Ecto neural progenitor cell (in vitro differentiated cells): Measurements from ENCODE around the gene SCN4A.

Experiments used
- DNase-seq: peaks from one replicate; pipeline ENCODE4 v3.0.0-alpha.2; 2018; ENCODE audit warnings: low spot score

Gene SCN4A

DNA sequence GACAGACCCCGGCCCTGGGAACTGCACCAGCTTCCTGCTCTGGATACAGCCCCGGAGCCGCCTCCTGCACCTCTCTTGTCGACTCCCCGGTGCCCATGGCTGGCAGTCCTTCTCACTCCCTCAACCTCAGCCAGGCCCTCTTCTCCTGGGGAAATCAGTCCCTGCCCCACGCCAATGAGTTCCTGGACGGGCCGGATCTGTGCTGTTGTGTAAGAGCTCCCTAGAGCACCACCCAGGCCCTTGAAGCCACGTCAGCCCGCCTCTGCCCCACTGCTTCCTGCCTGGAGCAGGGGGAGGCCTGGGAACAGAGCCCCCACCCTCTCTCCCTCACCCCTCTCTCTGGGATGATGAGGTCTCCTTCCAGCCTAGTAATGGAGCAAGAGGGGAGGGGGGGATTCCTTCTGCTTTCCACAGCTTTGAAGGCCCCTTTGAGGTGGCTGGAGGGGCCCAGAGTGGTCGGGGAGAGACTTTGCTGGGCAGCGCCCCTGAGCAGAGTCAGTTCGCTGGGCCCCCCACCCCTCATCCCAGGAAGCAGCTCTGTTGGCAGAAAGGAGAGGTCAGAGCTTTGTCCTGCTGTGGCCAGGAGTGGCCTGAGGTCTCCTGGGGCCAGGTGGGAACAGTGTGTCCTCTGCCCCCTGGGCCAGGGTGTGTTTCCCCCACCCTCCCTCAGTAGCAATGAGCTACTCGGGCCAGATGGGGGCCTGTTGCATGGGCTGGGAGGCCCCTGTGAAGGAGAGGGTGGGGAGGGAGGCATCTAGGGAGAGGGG lies 29.2 kb upstream of the SCN4A start:
- DNase-seq, result no peak

DNA sequence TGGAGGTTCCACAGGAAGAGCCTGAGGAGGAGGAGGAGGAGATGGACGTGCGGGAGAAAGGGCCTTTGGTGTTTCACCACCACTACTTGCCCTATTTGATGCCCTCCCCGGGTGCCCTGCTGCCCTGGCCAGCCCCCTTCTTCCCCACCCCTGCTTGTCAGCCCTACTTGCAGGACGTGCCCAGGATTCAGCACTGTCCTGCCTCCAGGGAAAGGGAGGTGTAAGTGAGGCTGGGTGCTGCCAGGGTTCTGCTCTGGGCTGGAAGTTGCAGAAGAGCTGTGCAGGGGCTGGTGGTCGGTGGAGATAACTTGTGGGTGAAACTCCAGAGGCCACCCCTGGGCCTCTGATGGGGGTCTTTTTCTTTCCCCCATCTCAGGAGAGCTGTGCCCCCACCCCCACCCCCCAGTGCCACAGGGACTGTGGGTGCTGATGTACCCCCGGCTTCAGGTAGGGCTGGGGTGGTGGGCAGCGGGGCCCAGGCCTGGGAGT lies 28.4 kb upstream of the SCN4A start:
- no peak for DNase-seq

DNA sequence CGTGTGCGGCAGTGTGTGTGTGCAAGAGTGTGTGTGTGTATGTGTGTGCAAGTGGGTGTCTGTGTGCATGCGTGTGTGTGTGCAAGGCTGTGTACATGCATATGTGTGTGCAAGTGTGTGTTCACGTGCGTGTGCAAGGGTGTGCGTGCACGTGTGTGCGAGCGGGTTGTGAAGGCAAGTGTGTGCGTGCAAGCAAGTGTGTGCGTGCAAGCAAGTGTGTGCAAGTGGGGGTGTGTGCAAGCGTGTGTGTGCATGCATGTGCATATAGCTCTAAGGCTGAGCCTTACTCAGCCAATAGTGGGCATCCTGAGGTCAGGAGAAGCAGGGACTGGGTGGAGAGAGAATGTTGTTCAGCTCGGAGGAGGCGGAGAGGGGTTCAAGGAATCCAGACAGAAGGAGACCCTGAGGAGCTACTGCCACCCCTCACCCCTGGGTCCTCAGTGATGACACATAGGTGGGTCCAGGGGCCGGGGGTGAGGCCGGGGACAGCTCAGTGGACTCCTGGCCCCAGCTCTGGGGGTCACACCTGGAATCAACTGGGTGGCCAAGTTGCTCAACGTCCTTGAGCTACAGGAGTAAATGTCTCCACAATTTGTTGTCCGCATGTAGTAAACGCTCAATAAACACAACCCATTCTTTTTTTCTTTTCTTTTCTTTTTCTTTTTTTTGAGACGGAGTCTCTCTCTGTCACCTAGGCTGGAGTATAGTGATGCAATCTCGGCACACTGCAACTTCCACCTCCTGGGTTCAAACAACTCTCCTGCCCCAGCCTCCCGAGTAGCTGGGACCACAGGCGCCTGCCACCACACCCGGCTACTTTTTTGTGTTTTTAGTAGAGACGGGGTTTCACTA lies 27.2 kb upstream of the SCN4A start:
- DNase-seq, result no peak

DNA sequence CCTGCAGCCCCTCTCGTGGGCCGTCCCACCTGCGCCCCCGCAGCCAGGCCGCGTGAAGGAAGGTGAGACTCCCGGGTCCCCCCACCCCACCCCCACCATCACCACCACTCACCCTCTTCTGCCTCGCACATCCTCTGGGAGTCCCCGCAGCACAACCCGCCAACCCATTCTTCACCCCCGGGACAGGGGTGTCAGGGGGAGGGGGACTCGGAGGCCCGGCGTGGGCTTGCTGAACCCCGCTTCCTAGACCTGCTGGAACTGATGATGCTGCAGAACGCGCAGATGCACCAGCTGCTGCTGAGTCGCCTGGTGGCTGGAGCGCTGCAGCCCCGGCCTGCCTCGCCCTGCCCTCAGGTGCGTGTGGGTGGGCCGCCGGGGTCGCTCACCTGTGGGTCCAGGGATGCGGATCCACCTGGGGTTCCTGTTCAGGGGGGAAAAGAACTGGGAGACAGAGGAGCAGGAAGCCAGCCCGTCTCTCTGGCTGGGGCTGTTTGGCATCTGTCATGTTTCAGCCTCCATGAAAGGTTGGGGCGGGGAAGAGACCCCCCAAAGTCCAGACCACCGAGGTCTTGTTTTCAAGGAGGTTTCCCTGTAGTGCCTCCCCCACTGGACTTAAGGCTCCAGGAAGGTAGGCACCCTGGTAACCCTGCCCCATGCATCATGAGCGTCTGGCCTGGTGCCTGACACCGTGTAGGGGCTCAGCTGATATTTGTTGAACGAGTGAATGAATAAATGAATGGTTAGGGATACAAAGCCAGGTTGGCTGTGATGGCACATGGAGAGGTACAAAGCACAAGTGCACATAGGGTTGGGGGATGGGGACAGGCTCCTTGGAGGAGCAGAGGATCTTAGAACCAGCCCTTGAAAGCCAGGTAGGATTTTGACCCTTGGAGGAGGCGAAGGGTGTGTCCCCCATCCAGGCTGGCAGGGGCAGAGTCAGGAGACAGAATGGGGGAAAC lies 26.3 kb upstream of the SCN4A start:
- no peak for DNase-seq

DNA sequence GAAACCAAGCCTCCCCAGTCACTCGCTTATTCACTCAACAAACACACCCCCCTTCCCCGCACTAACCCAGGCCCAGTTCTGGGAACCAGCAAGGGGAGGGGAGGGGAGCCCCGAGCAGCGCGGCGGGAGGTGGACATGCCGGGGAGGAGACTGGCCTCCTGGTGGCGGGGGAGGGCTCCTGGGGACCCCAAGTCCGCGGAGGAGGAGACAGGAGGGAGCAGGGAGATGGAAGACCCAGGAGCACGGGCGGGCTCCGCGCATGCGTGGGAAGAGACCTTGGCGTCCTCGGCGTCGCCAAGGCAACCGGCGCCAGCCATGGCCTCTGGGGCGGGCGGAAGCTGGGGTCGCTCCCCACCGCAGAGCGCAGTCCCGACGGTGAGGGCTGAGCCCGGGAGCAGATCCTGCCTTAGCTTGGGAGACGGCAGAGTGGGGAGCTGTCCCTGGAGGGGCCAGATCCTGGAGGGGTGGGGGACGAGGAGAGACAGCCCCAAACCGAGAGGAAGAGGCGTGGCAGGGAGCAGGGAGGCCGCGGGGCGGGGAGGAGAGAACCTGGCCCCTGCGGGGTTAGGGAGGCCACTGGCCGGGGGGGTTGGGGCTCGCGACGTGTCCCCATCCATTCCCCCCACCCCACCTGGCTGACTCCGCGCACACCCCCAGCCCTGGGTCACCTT lies 25.5 kb upstream of the SCN4A start, which contains the start of gene PRR29:
Gene PRR29 (plus strand): TSS at position 302 of the 671 bp plus-strand sequence. CDS start 14 bp downstream, at position 316.
- DNase-seq, result peak; percentile 92

DNA sequence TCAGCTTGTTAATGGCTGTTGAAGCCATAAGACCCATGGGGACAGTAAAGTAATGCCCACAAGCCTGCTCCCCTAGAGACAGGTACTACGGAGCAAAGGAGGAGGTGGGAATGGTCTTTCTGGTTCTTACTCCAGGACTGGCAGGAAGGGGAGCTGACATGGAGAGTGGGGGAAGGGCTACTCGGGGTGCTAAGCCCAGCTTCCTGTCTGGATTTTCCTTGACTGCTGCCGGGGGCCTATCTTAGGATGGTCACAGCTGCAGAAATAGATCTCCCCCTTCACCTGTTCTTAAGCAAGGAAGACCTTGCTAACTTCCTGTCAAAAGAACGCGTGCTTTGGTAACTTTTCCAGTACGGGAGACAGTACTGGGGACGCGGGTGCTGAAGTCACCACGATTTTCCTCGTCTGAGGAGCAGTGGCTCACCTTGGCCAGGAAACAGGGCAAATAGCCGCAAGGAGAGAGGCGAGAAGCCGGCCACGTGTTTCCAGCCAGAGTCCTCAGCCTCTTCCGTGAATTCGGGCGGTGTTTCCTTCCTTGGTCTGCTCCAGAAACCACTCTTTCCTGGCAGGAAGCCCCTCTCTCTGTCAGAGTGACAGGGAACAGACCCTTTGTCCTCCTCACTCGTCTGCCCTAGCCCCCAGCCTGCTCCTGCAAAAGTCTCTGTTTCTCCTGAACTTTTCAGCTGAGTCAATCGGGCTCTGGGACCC lies 24.8 kb upstream of the SCN4A start:
- no peak for DNase-seq

DNA sequence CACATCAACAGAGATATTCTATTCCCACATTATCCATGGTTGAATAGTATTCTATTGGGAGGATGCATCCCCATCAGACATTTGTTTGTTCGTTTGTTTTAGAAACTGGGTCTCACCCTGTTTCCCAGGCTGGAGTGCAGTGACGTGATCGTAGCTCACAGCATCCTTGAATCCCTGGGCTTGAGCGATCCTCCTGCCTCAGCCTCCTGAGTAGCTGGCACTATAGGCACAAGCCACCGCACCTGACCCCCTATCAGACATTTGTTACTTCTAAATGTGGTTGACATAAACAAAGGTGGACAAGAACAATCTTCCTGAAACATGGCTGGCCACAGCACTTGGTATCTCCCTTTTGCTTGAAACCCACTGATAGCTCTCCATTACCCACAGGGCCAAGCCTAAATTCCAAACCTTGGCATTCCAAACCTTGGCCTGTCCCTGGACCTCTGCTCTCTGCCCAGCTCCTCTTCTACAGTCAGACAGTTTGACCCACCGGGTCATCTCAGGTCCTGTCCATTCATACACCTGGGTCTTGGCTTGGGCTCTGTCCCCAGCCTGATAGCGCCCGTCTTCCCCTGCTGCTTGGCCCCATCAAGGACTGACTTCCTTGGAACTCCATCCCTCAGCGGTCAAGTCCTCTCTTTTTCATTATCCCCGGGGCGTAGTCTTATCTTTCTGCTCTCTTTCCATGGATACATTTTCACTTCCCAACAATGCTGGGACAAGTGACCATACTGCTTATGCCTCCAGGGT lies 23.9 kb upstream of the SCN4A start:
- DNase-seq, result peak; percentile 15

DNA sequence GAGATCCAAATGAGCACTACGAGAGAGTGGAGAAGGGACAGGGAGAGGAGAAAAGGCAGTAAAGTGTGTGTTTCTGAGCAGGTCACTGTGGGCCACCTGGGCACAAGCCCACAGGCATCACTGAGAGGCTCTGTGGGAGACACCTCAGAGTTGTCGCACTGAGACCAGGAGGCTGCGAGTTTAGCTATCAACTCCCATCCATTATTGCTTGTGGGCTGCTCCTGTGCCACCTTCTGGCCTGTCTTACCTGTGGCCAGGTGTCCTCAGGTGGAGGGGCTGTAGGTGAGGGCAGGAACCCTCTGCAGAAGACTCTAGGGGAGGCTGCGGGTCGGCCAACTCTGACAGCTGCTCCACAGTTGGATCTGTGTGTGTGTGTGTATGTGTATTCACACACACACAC lies 22.9 kb upstream of the SCN4A start:
- DNase-seq, result peak; percentile 42

DNA sequence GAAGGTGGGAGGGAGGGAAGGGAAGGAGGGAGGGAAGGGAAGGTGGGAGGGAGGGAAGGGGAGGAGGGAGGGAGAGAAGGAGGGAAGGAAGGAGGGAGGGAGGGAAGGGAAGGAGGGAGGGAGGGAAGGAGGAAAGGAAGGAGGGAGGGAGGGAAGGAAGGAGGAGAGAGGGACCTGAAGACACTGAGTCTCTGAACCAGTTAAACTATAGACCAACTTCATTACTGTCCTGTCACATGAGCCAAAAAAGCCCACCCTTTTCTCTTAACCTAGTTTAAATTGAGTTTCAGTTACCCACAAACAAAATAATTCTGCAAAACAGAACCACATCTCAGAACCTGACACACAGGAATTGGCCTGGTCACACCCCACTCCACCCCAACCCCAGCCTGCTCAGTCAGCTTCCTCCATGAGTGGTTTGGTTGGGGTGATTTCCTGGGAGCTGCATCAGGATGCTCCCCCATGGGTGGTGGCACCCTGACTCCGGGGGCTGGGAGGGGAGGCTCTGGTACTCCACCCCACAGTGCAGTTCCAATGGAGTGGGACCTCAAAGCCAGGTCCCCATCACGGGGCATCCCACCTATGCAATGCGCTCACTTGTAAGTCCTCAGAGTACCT lies 20.8 kb upstream of the SCN4A start:
- peak; percentile 39 for DNase-seq

DNA sequence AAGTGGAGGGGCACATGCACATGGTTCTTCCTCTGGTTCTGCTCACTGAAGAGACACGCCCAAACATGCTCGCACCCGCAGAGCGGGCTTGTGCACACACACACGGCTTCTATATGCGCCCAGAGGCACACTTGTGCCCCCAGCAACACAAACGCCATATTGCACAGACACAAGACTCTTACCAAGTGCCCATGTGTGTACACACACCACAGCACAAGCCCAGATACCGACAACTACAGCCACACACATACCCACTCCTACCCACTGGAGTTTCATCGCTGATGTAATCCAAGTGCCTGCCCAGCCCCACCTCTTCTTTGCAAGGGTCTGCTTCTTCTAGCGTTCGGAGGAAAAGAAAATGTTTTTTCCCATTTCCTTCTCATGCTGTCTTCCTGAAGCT lies 18.9 kb upstream of the SCN4A start:
- no peak for DNase-seq

DNA sequence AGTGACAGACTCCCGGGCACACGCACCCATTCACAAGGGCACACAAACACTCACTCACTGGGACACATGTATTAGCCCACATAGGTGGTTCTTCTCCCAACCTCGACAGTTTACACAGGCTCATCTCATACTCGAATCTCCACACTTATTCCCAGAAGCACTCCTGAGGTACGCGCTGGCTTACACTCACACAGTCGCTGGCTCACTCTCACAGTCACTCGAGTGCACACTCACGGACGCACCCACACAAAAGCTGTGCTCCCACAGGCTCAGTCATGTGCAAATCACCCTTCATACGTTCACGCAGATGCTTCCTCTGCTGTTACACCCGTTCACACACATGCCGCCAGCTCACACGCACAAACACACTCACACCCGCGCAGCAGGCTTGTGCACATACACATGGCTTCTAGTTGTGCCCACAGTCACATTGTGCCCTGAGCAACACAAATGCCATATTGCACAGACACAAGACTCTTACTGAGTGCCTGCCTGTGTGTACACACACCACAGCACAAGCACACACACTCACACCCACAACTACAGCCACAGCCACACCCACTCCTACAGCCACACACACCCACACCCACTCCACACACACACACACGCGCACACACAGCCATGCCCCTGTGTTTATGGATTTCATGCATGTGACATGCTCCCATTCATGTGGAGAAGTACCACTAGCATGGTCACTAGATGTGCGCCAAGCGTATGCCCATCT lies 17.1 kb upstream of the SCN4A start:
- peak; percentile 50 for DNase-seq

DNA sequence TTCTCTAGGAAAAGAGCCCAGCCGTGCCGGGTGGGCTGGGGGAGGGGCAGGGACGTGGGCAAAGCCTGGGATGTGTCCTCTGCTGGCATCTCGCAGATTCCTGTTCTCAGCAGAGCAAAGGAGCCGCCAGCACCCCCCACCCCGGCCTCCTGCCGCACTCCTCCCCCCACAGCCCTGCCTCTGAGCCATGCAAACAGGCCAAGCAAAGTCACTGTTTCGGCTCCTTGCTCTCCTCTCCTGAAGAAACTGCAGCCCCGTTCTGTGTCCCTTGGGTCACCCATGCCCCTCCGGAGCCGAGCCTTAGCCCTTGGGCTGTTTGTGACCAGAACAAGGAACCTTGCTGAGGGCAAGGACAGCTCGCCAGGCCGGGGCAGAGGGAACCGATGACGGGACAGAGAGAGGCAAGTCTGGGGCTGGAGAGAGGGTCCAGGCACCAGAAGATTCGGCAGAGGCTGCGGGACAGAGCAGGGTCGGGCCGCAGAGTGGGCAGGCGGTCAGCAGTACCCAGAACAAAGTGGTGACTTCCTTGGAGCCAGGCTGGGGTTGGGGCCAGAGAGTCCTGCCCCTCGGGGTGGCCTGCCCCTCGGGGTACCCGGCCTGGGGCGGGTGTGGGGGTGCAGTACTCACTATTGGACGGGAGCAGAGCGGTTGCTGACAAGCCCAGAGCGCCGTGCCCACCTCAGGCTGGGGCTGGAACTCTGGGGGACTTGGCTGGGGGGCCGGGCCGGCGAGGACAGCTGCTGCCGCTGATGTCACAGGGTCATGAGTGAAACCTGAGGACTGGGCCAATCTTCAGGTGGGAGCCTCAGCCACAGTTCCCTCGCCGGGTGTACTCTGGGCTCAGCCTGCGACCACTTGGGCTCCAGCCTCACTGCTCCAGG lies 16.3 kb upstream of the SCN4A start:
- DNase-seq, result peak; percentile 57

DNA sequence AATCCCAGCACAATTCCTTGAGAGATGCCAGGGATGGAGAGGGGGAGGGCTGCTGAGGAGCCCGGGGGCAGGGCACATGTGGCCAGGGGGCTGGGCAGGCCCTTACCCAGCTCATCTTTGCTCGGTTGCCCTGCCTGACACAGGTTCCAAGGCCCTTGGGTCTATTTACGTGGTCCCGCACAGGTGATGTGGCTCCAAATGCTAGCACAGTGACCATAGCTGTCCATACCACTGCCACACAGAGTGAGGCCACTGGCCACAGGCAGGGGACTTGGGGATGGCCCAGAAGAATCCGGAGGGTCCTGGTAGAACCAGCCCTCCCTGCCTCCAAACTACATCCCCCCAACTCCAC lies 15.4 kb upstream of the SCN4A start:
- no peak for DNase-seq

DNA sequence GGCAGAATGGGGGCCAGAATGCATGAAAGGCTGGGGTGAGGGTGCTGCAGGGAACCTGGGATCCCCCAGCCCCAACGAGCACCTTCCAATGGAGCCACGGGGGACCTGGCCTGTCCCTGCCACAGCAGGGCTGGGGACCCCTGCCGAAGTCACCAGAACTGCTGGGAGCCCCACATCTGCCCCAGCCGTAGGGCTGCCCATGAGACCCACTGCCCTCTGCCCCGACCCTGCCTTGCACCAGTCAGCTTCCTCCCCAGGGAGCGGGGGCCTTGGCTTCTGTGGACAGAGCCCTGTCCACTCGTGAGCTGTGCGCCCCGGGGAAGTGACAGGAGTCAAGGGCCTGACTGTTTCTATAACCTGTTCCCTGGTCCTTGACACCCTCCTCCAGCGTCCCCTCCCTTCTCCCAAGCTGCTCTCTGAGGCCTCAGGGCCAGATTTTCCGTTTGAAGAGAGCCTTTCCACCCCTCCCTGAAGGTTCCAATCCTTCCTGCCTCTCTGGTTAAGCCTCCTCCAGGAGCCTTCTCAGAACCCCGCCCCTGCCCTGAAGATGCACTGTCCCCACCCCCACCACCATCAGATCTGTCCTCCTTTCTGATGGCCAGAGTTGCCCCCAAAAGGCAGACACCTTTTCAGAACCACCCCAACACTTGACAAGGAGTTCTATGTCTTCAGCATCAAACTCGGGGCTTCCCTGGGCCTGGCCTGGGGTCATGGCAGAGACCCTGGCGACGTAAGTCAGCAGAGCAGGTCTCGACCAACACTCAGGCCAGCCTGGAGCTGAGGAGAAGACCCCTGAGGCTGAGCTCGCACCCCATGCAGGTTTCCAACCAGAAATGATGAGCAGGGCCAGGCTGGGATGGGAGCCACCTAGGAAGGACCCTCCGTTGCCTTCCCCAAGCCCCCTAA lies 14.8 kb upstream of the SCN4A start:
- no peak for DNase-seq

DNA sequence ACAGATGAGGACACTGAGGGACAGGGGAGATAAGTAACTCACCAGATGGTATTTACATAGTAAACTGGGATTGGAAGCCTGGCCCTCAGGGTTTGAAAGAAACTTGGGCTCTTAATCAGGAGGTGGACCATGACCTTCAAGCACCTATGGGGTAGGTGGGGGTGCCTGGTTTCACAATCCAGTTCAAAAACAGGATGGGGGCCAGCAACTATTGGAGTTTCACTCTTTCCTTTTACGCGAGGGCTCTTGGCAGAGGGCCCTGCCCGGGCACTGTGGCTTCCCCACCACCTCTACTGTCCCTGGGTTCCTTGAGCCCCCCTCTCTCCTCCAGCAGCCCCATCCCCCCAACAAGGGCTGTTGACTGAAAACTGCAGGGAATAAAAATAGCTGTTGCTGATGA lies 14.1 kb upstream of the SCN4A start:
- no peak for DNase-seq

DNA sequence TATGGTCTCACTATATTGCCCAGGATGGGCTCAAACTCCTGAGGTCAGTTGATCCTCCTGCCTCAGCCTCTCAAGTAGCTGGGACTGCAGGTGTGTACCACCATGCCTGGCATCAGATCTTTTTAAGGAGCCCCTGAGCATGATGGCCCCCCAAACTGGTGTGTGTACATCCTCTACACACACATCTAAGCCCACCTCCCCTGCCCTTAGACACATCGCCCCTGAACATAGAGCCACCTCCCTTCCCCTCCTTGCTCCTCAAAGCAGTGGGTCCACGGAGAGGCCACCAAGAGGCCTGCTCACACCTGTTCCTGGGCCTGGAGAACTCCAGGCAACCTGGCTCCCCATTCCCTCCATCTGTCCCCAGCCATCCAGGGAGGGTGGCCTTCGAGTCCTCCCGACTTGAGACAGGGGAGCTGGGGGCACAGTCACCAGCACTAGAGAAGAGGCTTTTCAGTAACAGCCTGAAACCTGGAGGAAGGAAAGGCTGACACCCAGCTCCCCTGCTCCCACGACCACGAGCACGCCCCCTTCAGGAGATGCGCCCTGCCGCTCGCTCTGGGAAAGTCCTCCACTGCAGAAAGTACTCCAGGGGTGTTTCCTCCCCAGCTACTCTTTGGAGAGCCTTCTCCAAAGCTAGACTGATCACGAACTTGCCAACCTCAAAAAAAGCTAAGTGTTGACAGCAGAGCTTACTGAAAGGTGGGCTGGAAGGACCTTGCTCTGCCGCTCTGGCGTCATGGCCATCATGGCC lies 12.8 kb upstream of the SCN4A start:
- DNase-seq, result no peak
